ENCODE measurements around the gene TRIM71.
"Not testable (repeated sequence)": the region's sequence is repeated elsewhere in the genome, so short reads cannot be mapped to it uniquely, and the experiment has no call there.

Gene TRIM71

DNA sequence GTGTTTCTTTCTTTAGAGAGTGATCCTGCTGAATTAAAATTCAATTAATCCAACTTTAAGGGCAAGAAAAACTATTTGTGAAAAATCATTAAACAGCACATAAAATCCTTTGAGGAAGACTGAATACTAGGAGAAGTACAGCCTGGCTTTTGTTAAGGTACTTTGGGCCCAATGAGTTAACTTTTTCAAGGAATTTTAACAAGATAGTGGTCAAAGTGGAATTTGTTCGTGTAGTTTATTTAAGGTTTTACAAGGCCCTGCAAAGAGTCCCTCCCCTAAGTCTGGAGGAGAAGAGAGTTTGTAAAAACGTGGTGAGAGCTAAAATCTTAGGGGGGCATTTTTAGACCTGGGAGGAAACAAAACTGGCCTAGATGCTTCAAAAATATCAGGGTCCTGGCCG is 26.0 kb upstream of the TRIM71 start:
- DNase-seq (ENCODE audit: extremely low read depth, low read depth) = no peak
- TF ChIP-seq CTCF (IDR thresholded peaks at IDR 0.05; ENCODE audit: low read depth, low read length) = no peak

DNA sequence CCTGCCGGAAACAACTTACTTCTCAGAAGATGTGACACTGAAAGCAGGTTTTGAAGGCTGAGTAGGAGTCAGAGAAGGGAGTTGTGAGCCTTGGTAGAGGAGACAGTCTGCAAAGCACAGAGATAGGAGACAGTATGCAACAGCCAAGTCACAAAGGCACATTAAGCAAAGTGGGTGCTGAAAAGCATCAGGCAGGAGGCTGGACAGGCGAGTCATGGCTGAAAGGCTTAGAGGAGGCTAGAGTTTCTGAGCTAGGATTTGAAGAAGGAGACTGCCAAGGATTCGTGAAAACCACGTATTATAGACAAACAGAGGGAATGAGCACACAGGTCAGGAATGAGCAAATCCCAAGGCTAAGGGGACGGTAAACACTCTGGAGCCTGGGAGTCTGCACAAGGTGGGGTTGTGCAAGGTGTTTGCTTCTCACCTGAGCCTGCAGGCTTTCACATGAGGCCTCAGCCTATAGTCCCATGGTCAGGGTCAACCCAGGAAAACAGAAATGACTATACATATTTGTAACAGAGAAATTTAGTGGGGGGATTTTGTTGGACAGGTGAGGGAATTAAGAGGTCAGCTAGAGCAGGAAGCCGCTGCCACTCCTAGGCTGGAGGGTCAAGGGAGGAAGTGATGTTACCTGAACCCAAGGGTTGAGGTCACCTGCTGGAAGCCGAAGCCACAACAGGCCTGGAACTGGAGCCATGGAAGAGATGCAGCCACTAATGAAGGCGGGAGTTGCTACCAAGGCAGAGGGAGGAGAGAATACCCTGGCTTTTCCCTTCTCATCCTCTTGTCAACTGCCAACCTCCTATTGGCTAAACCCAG is 23.1 kb upstream of the TRIM71 start:
- TF ChIP-seq CTCF (IDR thresholded peaks at IDR 0.05; ENCODE audit: low read depth, low read length) = no peak
- DNase-seq (ENCODE audit: extremely low read depth, low read depth) = no peak

GRCh38 chr3:32796384-32796950 is 21.3 kb upstream of the TRIM71 start:
- DNase-seq (ENCODE audit: extremely low read depth, low read depth) = not testable (repeated sequence)

DNA sequence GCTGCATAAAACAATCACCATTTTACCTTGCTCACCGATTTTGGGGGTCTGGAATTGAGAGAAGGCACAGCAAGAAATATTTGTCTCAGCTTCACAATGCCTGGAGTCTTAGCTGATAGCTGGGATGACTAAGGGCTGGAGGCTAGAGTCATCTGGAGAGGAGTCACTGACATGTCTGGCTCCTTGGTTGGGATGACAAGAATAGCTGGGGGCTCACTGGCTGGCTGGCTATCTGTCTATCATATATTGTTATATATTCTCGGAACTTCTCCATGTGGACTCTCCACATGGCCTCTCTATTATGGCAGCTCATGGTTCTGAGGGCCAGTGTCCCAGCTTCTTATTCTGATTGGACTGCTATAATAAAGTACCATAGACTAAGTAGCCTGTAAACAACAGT is 20.0 kb upstream of the TRIM71 start:
- no peak for DNase-seq (ENCODE audit: extremely low read depth, low read depth)
- no peak for TF ChIP-seq CTCF (IDR thresholded peaks at IDR 0.05; ENCODE audit: low read depth, low read length)

GRCh38 chr3:32801440-32801839 is 16.4 kb upstream of the TRIM71 start:
- not testable (repeated sequence) for DNase-seq (ENCODE audit: extremely low read depth, low read depth)

GRCh38 chr3:32813180-32813579 is 4.6 kb upstream of the TRIM71 start:
- no peak for TF ChIP-seq CTCF (IDR thresholded peaks at IDR 0.05; ENCODE audit: low read depth, low read length)
- no peak for DNase-seq (ENCODE audit: extremely low read depth, low read depth)

GRCh38 chr3:32814361-32814760 is 3.4 kb upstream of the TRIM71 start:
- TF ChIP-seq CTCF (IDR thresholded peaks at IDR 0.05; ENCODE audit: low read depth, low read length) = no peak
- no peak for DNase-seq (ENCODE audit: extremely low read depth, low read depth)

DNA sequence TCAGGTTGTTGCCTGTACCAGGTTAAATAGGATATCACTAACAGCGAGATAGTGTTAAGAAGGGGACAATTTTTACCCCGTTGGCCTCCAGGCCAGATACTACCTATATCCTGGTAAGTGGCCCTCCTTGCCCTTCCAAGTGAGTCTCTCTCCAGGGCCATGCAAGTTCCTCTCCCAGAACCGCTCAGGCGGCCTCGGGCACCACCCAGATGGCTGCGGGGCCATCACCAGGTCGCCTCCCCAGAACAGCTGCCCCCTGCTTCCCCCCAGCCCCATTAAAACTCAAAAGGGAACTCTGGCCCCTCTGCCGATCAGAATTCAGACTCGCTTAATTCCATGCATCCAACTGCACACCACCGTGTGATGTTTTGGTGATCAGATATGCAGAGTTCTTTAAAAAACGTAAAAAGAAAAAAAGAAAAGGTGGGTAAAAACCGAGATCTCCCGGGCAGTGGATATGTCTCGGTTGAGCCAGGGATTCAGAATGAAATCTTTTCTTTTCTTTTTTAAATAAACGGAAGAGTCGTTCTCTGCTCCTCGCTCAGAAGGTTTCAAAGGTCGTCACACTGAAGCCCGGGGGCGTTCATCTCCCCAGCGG is 1.9 kb upstream of the TRIM71 start:
- DNase-seq (ENCODE audit: extremely low read depth, low read depth) = no peak
- TF ChIP-seq CTCF (IDR thresholded peaks at IDR 0.05; ENCODE audit: low read depth, low read length) = no peak
